ENCODE measurements around the gene ASIC4. TPM values are rescaled to one million over a fixed set of nuclear protein-coding genes. Genes with fewer than 3 reads are reported as not detected.

The ASIC4 gene
- total RNA-seq, 1 donor from 2014 or later = 0.15 TPM

- Mint-ChIP-seq H3K9me3 (ENCODE audit: low read depth) (no peaks in the 10 kb centered on the region), H3K36me3 (ENCODE audit: low read depth) (peaks cover 15% of the 10 kb centered on the region), H3K4me3 (ENCODE audit: unreplicated experiment) (no peak overlapping the region), H3K4me1 (ENCODE audit: low read depth) (peaks cover 16% of the 10 kb centered on the region), H3K27ac (ENCODE audit: unreplicated experiment) (no peak overlapping the region), H3K27me3 (ENCODE audit: low read depth) (peaks cover 10% of the 10 kb centered on the region)
- TF ChIP-seq, protein P1, sequence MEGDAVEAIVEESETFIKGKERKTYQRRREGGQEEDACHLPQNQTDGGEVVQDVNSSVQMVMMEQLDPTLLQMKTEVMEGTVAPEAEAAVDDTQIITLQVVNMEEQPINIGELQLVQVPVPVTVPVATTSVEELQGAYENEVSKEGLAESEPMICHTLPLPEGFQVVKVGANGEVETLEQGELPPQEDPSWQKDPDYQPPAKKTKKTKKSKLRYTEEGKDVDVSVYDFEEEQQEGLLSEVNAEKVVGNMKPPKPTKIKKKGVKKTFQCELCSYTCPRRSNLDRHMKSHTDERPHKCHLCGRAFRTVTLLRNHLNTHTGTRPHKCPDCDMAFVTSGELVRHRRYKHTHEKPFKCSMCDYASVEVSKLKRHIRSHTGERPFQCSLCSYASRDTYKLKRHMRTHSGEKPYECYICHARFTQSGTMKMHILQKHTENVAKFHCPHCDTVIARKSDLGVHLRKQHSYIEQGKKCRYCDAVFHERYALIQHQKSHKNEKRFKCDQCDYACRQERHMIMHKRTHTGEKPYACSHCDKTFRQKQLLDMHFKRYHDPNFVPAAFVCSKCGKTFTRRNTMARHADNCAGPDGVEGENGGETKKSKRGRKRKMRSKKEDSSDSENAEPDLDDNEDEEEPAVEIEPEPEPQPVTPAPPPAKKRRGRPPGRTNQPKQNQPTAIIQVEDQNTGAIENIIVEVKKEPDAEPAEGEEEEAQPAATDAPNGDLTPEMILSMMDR (IDR thresholded peaks at IDR 0.05) = no peak
- no peak for DNase-seq (ENCODE audit: low spot score)
Measured at GRCh38 chr2:219506153-219506801, 8.0 kb upstream of the ASIC4 start.

DNA sequence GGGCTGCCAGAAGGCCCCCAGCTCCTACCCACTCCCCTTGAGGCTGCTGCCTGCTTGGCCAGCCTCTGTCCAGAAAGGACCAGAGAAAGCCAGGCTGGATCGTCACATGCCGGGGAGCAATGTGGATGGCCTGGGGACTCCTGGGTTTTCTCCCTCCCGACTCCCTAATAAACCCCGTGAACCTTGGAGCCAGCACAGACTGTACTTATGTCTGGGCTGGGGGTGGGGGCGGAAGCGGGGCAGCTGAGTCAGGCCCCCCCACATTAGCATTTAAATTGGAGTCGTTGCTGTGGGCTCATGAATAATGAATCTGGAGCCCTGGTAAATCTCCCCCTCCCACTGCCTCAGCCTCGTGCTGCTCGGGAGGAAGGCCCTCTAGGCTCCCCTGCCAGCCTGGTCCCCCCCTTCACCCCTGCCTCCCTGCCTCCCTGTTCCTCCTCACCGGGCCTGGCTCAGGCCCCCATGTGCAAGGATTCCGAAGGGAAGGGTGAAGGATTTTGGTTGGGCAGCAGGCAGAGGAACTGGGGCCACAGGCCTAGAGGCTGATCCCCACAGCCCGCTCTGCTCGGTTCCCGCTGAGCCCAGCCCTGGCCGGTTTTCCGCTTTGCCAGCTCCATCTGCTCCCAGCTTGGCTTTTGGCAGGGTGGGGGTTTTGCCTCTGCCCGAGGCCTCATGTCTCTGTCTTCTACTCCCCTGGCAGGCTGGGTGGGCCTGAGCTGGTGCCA, 7.3 kb upstream of the ASIC4 start:
- TF ChIP-seq, protein P1 (IDR thresholded peaks at IDR 0.05) = no peak
- Mint-ChIP-seq H3K4me1 (ENCODE audit: low read depth) (peaks cover 13% of the 10 kb centered on the region), H3K4me3 (ENCODE audit: unreplicated experiment) (no peak overlapping the region)

GRCh38 chr2:219507581-219508443, 6.5 kb upstream of the ASIC4 start:
- Mint-ChIP-seq H3K9me3 (ENCODE audit: low read depth) (no peaks in the 10 kb centered on the region), H3K36me3 (ENCODE audit: low read depth) (peaks cover 15% of the 10 kb centered on the region), H3K27ac (ENCODE audit: unreplicated experiment) (no peak overlapping the region), H3K4me3 (ENCODE audit: unreplicated experiment) (no peak overlapping the region), H3K27me3 (ENCODE audit: low read depth) (peaks cover 17% of the 10 kb centered on the region), H3K4me1 (ENCODE audit: low read depth) (peaks cover 13% of the 10 kb centered on the region)
- TF ChIP-seq, protein P1 (IDR thresholded peaks at IDR 0.05) = no peak
- no peak for DNase-seq (ENCODE audit: low spot score)

More for the DNA sequence above, 7.3 kb upstream of the ASIC4 start:
- Mint-ChIP-seq H3K27me3 (ENCODE audit: low read depth) (peaks cover 13% of the 10 kb centered on the region), H3K27ac (ENCODE audit: unreplicated experiment) (no peak overlapping the region), H3K9me3 (ENCODE audit: low read depth) (no peaks in the 10 kb centered on the region), H3K36me3 (ENCODE audit: low read depth) (peaks cover 15% of the 10 kb centered on the region)
- DNase-seq (ENCODE audit: low spot score) = no peak

DNA sequence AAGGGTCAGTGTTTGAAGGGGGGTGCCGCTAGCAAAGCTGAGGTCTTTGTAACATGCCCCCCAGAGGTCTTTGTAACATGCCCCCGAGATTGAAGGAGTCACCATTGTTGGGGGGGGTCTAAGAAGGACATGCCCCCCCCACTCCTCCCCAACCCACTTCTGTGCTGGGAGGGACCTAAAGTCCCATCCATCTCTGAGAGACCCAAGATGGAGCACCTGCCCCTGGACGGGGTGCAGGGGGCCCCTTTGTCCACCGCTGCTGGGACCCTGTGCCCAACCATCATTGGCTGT, 5.9 kb upstream of the ASIC4 start:
- Mint-ChIP-seq H3K36me3 (ENCODE audit: low read depth) (peaks cover 14% of the 10 kb centered on the region), H3K27ac (ENCODE audit: unreplicated experiment) (no peak overlapping the region), H3K9me3 (ENCODE audit: low read depth) (no peaks in the 10 kb centered on the region), H3K27me3 (ENCODE audit: low read depth) (peaks cover 22% of the 10 kb centered on the region), H3K4me3 (ENCODE audit: unreplicated experiment) (no peak overlapping the region), H3K4me1 (ENCODE audit: low read depth) (peaks cover 13% of the 10 kb centered on the region)
- TF ChIP-seq, protein P1 (IDR thresholded peaks at IDR 0.05) = no peak
- no peak for DNase-seq (ENCODE audit: low spot score)

Data from chondrocyte (in vitro differentiated cells).